Right lobe of liver (tissue), 6 donors: ENCODE results near the gene ARSB. TPM values are rescaled to one million over a fixed set of nuclear protein-coding genes. Genes with fewer than 3 reads are reported as not detected.

ENCODE experiments used
- ATAC-seq, 4 donors: fragments of 200-7000 bp; cut with Tn5 transposase; one replicate each; pipeline ENCODE4 v1.9.1; 2020; ENCODE audit warnings: mild to moderate bottlenecking in 4 of 4, moderate library complexity in 4 of 4
- DNase-seq, 3 donors: peaks; one replicate each; pipeline ENCODE4 v3.0.0-alpha.2; 2020
- H3K27ac ChIP-seq, 3 donors: fragments of 200-600 bp; one replicate each; pipeline ENCODE4 v1.8.0; 2022
- H3K27me3 ChIP-seq, 2 donors: fragments of 200-600 bp; one replicate each; pipeline ENCODE4 v1.8.0; 2022
- H3K36me3 ChIP-seq, 4 donors: fragments of 200-600 bp; sonication (generic) in 1 of 4; one replicate each; pipeline versions ENCODE4 v1.5.1 to v1.8.0; 2017 to 2022; ENCODE audit warnings: control low read depth in 1 of 4
- H3K4me1 ChIP-seq, 4 donors: fragments of 200-600 bp; sonication (generic) in 1 of 4; one replicate each; pipeline versions ENCODE4 v1.5.1 to v1.8.0; 2017 to 2022; ENCODE audit warnings: control low read depth in 1 of 4
- H3K4me3 ChIP-seq, 3 donors: fragments of 200-600 bp; one replicate each; pipeline ENCODE4 v1.8.0; 2022
- H3K9me3 ChIP-seq, 4 donors: fragments of 200-600 bp; sonication (generic) in 1 of 4; one replicate each; pipeline versions ENCODE4 v1.5.1 to v1.8.0; 2017 to 2022; ENCODE audit warnings: control low read depth in 1 of 4
- POLR2A ChIP-seq: fragments of 450-650 bp; IDR thresholded peaks from one replicate; pipeline ENCODE4 v1.6.1; 2017; ENCODE audit warnings: antibody characterized with exemption, mild to moderate bottlenecking
- WGBS: methylation state at CpG from one replicate; pipeline ENCODE4 v1.1.6; 2018; ENCODE audit warnings: low coverage, low lambda C conversion rate; ENCODE audit not compliant: insufficient coverage; ENCODE audit errors: missing lambda C conversion rate; 5-methylcytosine and 5-hydroxymethylcytosine counted together
- intact Hi-C, 2 donors: fragments of 100-400 bp; cut with DNase I; formaldehyde crosslinking; loops; one replicate each; pipeline versions ENCODE4 v1.11.2 to v1.14.1; 2022
- small RNA-seq, 2 experiments: library from RNA; depleted of rRNA; stranded (forward); fragments of <200 nt; gene quantifications; one replicate each; pipeline ENCODE3, GENCODE V24; 2016
- total RNA-seq, 6 experiments: library from RNA; depleted of rRNA in 2 of 6; stranded (reverse); fragments of >200 nt in 2 of 6; fragmentation: NEBNext Ultra II Directional in 3 of 6; extraction: Animal tissue kit (Norgen Biotek cat#: 25700) in 3 of 6; gene quantifications; one replicate each; pipeline versions ENCODE4 v1.1.0 to v1.2.4, GENCODE V29; 2016 to 2023
- donor health status: DM: no; HTN: yes; CAD: no.
- donor health status: DM: no; HTN: no; CAD: no.
- donor health status: DM: no; HTN: no; CAD: no.
- donor health status: DM: no; HTN: yes; CAD: no.
- donor health status: DM: no; HTN: yes; CAD: no.

Gene ARSB
- total RNA-seq, 6 experiments from 2014 or later: 5.0 to 11.7 (median 8.7) TPM

DNA sequence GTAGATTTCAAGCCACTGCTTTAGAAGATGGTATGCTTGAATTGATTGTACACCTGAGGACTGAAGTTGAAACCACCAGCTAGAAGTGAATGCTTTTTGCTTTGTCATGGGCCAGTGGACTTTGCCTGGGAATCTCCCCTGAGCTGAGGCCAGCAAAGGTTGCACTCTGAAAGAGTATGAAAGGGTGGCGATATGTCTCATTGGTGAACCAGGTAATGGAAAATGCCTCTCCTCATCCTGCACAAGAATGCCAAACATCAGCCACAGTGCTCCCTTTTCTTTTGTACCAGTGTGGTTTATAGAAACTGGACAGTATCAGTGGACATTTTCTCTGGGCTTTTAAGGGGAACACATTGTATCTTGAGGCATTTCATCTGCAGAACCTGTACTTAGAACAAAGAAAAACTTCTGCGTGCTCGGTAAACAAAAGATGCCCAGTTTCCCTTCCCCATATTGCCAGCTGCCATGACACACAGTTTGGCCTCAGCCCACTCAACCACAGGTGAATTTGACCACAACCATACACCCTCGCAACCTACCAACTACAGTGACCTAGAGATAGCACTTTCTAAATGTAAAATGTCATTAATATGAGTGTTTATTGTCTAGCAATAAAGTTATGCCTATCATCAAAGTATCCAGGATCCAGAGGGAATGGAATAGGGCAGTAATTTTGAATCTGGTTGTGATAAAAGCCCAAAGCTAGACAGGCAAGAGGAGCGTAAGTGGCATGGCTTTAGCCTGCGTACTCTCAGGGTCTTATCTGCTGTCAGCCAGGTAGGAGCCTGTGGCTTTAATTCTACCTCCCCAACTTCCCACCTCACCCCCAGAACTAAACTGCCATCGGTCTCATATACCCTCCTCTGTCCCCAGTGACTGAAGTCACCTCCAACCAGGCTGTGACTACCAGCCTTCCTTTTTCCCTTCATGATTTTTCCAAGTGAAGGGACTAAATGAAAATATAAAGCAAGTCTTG lies 257.0 kb downstream of the ARSB start:
- intact Hi-C loops: no loop called here
- H3K27me3 ChIP-seq: no peaks in the 10 kb centered on the region
- TF ChIP-seq POLR2A: no peak
- peak; percentile 54 to 77 (median 72) for DNase-seq
- peak; percentile 96 to 99 (median 97) for ATAC-seq
- H3K4me1 ChIP-seq: peaks cover 0 to 6% (median 0%) of the 10 kb centered on the region in 4 donors
- H3K4me3 ChIP-seq: no peak overlapping the region
- H3K9me3 ChIP-seq: no peaks in the 10 kb centered on the region
- peak overlapping the region in 1 of 3 donors; percentile 66 for H3K27ac ChIP-seq
- WGBS: 89% methylated on average over 6 of the region's 7 CpGs
- no peaks in the 10 kb centered on the region for H3K36me3 ChIP-seq

Small RNA genes within 50 kb of the gene (small RNA-seq; reads per million reads assigned to genes)
- gene AC025755.1: 0 reads per million in 2 experiments

Other genes with a start within 250 kb of the ARSB start
- 100 to 1,000 TPM in 2 of 6 experiments, 10 to 100 TPM in 4; 55.7 to 128 (median 83.5) TPM for gene DMGDH, start 84.4 kb upstream of the ARSB start, total RNA-seq
- 100 to 1,000 TPM; 206 to 392 (median 280) TPM for gene BHMT2, start 84.5 kb upstream of the ARSB start, total RNA-seq
- gene BHMT, start 126.5 kb upstream of the ARSB start, total RNA-seq: 100 to 1,000 TPM; 105 to 899 (median 225) TPM